Spleen (tissue), 11 donors: ENCODE results near the gene MRAS. TPM values are rescaled to one million over a fixed set of nuclear protein-coding genes. Genes with fewer than 3 reads are reported as not detected.

ENCODE experiments used
- DNase-seq: peaks from one replicate; pipeline ENCODE4 v3.0.0-alpha.2; 2020
- H3K27ac ChIP-seq, 8 donors: fragments of 200-600 bp; sonication (generic) in 7 of 8; 1 replicate in 4 of 8; 2 replicates in 4 of 8; pipeline versions ENCODE4 v1.5.0 to v1.8.0; 2016 to 2021; ENCODE audit warnings: inconsistent platforms in 4 of 8, mild to moderate bottlenecking in 4 of 8, moderate library complexity in 1 of 8
- H3K27me3 ChIP-seq, 7 donors: fragments of 200-600 bp; sonication (generic) in 6 of 7; replicated peaks in 1 of 7; 1 replicate in 4 of 7; 2 replicates in 3 of 7; pipeline versions ENCODE4 v1.5.0 to v1.8.0; 2016 to 2021; ENCODE audit warnings: inconsistent platforms in 3 of 7, mild to moderate bottlenecking in 1 of 7
- H3K36me3 ChIP-seq, 6 donors: fragments of 200-600 bp; sonication (generic) in 5 of 6; 1 replicate in 4 of 6; 2 replicates in 2 of 6; pipeline versions ENCODE4 v1.5.0 to v1.8.0; 2016 to 2021; ENCODE audit warnings: inconsistent platforms in 2 of 6
- H3K4me1 ChIP-seq, 6 donors: fragments of 200-600 bp; sonication (generic) in 5 of 6; 1 replicate in 3 of 6; 2 replicates in 3 of 6; pipeline versions ENCODE4 v1.5.0 to v1.8.0; 2016 to 2021; ENCODE audit warnings: inconsistent platforms in 3 of 6
- H3K4me3 ChIP-seq, 8 donors: fragments of 200-600 bp; sonication (generic) in 7 of 8; 1 replicate in 4 of 8; 2 replicates in 4 of 8; pipeline versions ENCODE4 v1.5.0 to v1.8.0; 2016 to 2021; ENCODE audit warnings: inconsistent platforms in 4 of 8, mild to moderate bottlenecking in 4 of 8, moderate library complexity in 2 of 8
- H3K9me3 ChIP-seq, 8 donors: fragments of 200-600 bp; sonication (generic) in 7 of 8; 1 replicate in 4 of 8; 2 replicates in 4 of 8; pipeline versions ENCODE4 v1.5.0 to v1.8.0; 2016 to 2021; ENCODE audit warnings: inconsistent platforms in 4 of 8
- CTCF ChIP-seq, 11 experiments: fragments of 200-600 bp in 7 of 11; fragments of 450-650 bp in 4 of 11; sonication (generic) in 4 of 11; IDR thresholded peaks in 8 of 11; conservative IDR thresholded peaks in 3 of 11; 1 replicate in 7 of 11; 2 replicates in 4 of 11; pipeline versions ENCODE4 v1.4.0 to v1.8.0; 2016 to 2021; ENCODE audit warnings: antibody characterized with exemption in 11 of 11, inconsistent platforms in 4 of 11, mild to moderate bottlenecking in 1 of 11
- POLR2A ChIP-seq, 3 donors: fragments of 450-650 bp; IDR thresholded peaks; one replicate each; pipeline ENCODE4 v1.5.1; 2017; ENCODE audit warnings: antibody characterized with exemption in 3 of 3, mild to moderate bottlenecking in 1 of 3
- POLR2AphosphoS5 ChIP-seq, 3 donors: sonication (generic); formaldehyde crosslinking; IDR thresholded peaks; one replicate each; pipeline ENCODE4 v1.5.1; 2017; ENCODE audit warnings: antibody characterized with exemption in 3 of 3
- WGBS, 5 donors: extraction: QIAGEN DNeasy Blood & Tissue Kit in 3 of 5; methylation state at CpG; one replicate each; pipeline versions ENCODE4 v1.1.5 to v1.1.7; 2013 to 2018; 5-methylcytosine and 5-hydroxymethylcytosine counted together
- intact Hi-C: fragments of 100-400 bp; cut with DNase I; formaldehyde crosslinking; loops from one replicate; pipeline ENCODE4 v1.15.0; 2023; ENCODE audit warnings: low total_unique reads
- polyA plus RNA-seq, 3 donors: library from polyadenylated mRNA; stranded (reverse); fragments of 200-250 nt; gene quantifications; one replicate each; pipeline ENCODE4 v1.2.1, GENCODE V29; 2013
- total RNA-seq, 7 donors: library from RNA; depleted of rRNA in 3 of 7; stranded (reverse); fragments of >200 nt in 3 of 7; fragmentation: NEBNext Ultra II Directional in 4 of 7; extraction: Animal tissue kit (Norgen Biotek cat#: 25700) in 4 of 7; gene quantifications; one replicate each; pipeline versions ENCODE4 v1.1.0 to v1.2.1, GENCODE V29; 2016 to 2021
- donor health status: healthy with polysubstance abuse.
- donor health status: DM: no; HTN: no; CAD: no; lungs with moderate emphysema.
- donor health status: DM: no; HTN: no; CAD: no.
- donor health status: Bipolar disorder and iron deficiency.
- donor health status: healthy.
- donor health status: DM: no; HTN: no; CAD: no.
- donor health status: DM: yes; HTN: yes; CAD: no.

The MRAS gene
- total and polyA plus RNA-seq, 10 donors: 4.1 to 36.7 (median 21.4) TPM

GRCh38 chr3:138367326-138367850 lies 19.0 kb downstream of the MRAS start:
- Histone ChIP-seq H3K4me1 (peaks cover 0 to 60% (median 27%) of the 10 kb centered on the region in 6 donors), H3K27me3 (peaks cover 0 to 74% (median 0%) of the 10 kb centered on the region in 7 donors), H3K9me3 (peaks cover 0 to 4% (median 0%) of the 10 kb centered on the region in 8 donors), H3K36me3 (no peaks in the 10 kb centered on the region), H3K4me3 (no peak overlapping the region), H3K27ac (peak overlapping the region in 4 of 8 donors; percentile 10 to 62 (median 28))
- intact Hi-C loops: no loop called here
- peak; percentile 54 for DNase-seq
- TF ChIP-seq CTCF (IDR thresholded peaks at IDR 0.05 in 8 of 11, conservative IDR thresholded peaks at IDR 0.05 in 3 of 11): no peak
- TF ChIP-seq POLR2AphosphoS5 (IDR thresholded peaks at IDR 0.05): no peak
- no peak for TF ChIP-seq POLR2A (IDR thresholded peaks at IDR 0.05)
- WGBS, 5 donors: 69 to 89% (median 80%) methylated on average over 7 of the region's 7 CpGs

GRCh38 chr3:138367911-138368310 lies 19.5 kb downstream of the MRAS start:
- peak overlapping the region in 4 of 8 donors; percentile 10 to 62 (median 28) for H3K27ac ChIP-seq
- peaks cover 0 to 4% (median 0%) of the 10 kb centered on the region in 8 donors for H3K9me3 ChIP-seq
- peaks cover 0 to 68% (median 0%) of the 10 kb centered on the region in 7 donors for H3K27me3 ChIP-seq
- no peaks in the 10 kb centered on the region for H3K36me3 ChIP-seq
- intact Hi-C loops: no loop called here
- DNase-seq: peak; percentile 81
- no peak for TF ChIP-seq CTCF (IDR thresholded peaks at IDR 0.05 in 8 of 11, conservative IDR thresholded peaks at IDR 0.05 in 3 of 11)
- TF ChIP-seq POLR2A (IDR thresholded peaks at IDR 0.05): no peak
- peak in 1 of 3 donors; percentile 16 for TF ChIP-seq POLR2AphosphoS5 (IDR thresholded peaks at IDR 0.05)
- H3K4me1 ChIP-seq: peaks cover 0 to 60% (median 27%) of the 10 kb centered on the region in 6 donors
- H3K4me3 ChIP-seq: no peak overlapping the region
- WGBS, 5 donors: 33 to 52% (median 50%) methylated on average over 5 of the region's 5 CpGs

- peak overlapping the region in 1 of 8 donors; percentile 14 for H3K27ac ChIP-seq
- intact Hi-C loops: no loop called here
- peak; percentile 57 for DNase-seq
- no peaks in the 10 kb centered on the region for H3K36me3 ChIP-seq
- WGBS, 5 donors: 69 to 80% (median 76%) methylated on average over 8 of the region's 8 CpGs
- peaks cover 0 to 57% (median 0%) of the 10 kb centered on the region in 7 donors for H3K27me3 ChIP-seq
- peaks cover 0 to 59% (median 27%) of the 10 kb centered on the region in 6 donors for H3K4me1 ChIP-seq
- H3K4me3 ChIP-seq: no peak overlapping the region
- TF ChIP-seq CTCF (IDR thresholded peaks at IDR 0.05 in 8 of 11, conservative IDR thresholded peaks at IDR 0.05 in 3 of 11) (no peak), POLR2A (IDR thresholded peaks at IDR 0.05) (no peak), POLR2AphosphoS5 (IDR thresholded peaks at IDR 0.05) (no peak)
- H3K9me3 ChIP-seq: peaks cover 0 to 7% (median 0%) of the 10 kb centered on the region in 8 donors
These were observed 20.9 kb downstream of the MRAS start for GRCh38 chr3:138369151-138369900.

GRCh38 chr3:138370321-138370720 lies 21.9 kb downstream of the MRAS start:
- DNase-seq: peak; percentile 59
- Histone ChIP-seq H3K9me3 (peaks cover 0 to 10% (median 0%) of the 10 kb centered on the region in 8 donors), H3K27ac (no peak overlapping the region), H3K4me1 (peaks cover 0 to 51% (median 27%) of the 10 kb centered on the region in 6 donors), H3K27me3 (peaks cover 0 to 48% (median 0%) of the 10 kb centered on the region in 7 donors), H3K36me3 (no peaks in the 10 kb centered on the region), H3K4me3 (no peak overlapping the region)
- intact Hi-C loops: no loop called here
- TF ChIP-seq POLR2AphosphoS5 (IDR thresholded peaks at IDR 0.05): no peak
- TF ChIP-seq CTCF (IDR thresholded peaks at IDR 0.05 in 8 of 11, conservative IDR thresholded peaks at IDR 0.05 in 3 of 11): no peak
- TF ChIP-seq POLR2A (IDR thresholded peaks at IDR 0.05): no peak
- 81 to 94% (median 87%) methylated on average over 8 of the region's 8 CpGs for WGBS, 5 donors
